GM12878 (cell line): ENCODE measurements around the gene DTNA. TPM values are rescaled to one million over a fixed set of nuclear protein-coding genes. Genes with fewer than 3 reads are reported as not detected.

Experiments
- ATAC-seq: fragments of 200-7000 bp; cut with Tn5 transposase; 3 replicates; pipeline ENCODE4 v1.9.1; 2020; ENCODE audit warnings: mild to moderate bottlenecking, moderate library complexity
- BruUV-seq: library from RNA; stranded (reverse); fragments of 400-500 nt; replicated peaks from 2 replicates; lab custom pipeline; 2021; lab: Mats Ljungman, UMichigan
- CTCF ChIA-PET: fragments of 300-600 bp; sonication (Branson Sonifier 250); formaldehyde crosslinking; extraction: SDS; loops from one replicate; lab custom pipeline; 2021; ENCODE audit warnings: inconsistent platforms; lab: Yijun Ruan, JAX
- POLR2A ChIA-PET: fragments of 350-600 bp; formaldehyde crosslinking; extraction: SDS; loops from one replicate; lab custom pipeline; 2021; ENCODE audit warnings: inconsistent platforms; lab: Charles Lee
- RAD21 ChIA-PET: fragments of 300-600 bp; sonication (Branson Sonifier 250); formaldehyde crosslinking; loops from one replicate; lab custom pipeline; 2023; ENCODE audit warnings: antibody characterized with exemption; ENCODE audit not compliant: unreplicated experiment; lab: Charles Lee
- SMC1A ChIA-PET: fragments of 300-600 bp; sonication (Branson Sonifier 250); formaldehyde crosslinking; loops from one replicate; lab custom pipeline; 2023; ENCODE audit not compliant: unreplicated experiment, uncharacterized antibody; lab: Charles Lee
- DNase-seq: peaks from one replicate; pipeline ENCODE4 v3.0.0-alpha.2; 2011; ENCODE audit warnings: low read depth, low spot score
- FAIRE-seq: peaks from 3 replicates; lab custom pipeline; 2011; peaks lifted over from hg19 to GRCh38; lab: Jason Lieb, UNC
- H2AFZ ChIP-seq: 2 replicates; pipeline ENCODE4 v1.6.0; 2011; ENCODE audit warnings: low read depth, low read length, control low read depth; ENCODE audit not compliant: control insufficient read depth
- H3K27ac ChIP-seq: 2 replicates; pipeline ENCODE4 v1.5.1; 2011; ENCODE audit warnings: control low read depth; ENCODE audit not compliant: control insufficient read depth, insufficient read depth
- H3K27me3 ChIP-seq, 2 experiments: replicated peaks in 1 of 2; 2 replicates each; pipeline versions ENCODE4 v1.6.0 to v1.6.1; 2011; ENCODE audit warnings: low read length in 1 of 2; ENCODE audit not compliant: control insufficient read depth in 2 of 2, insufficient read depth in 2 of 2
- H3K36me3 ChIP-seq, 2 experiments: 2 replicates each; pipeline ENCODE4 v1.5.1; 2011; ENCODE audit warnings: low read length in 1 of 2; ENCODE audit not compliant: control insufficient read depth in 2 of 2, insufficient read depth in 2 of 2
- H3K4me1 ChIP-seq: 2 replicates; pipeline ENCODE4 v1.6.1; 2011; ENCODE audit warnings: mild to moderate bottlenecking, low read length, moderate library complexity, mixed read lengths; ENCODE audit not compliant: control insufficient read depth, insufficient read depth
- H3K4me2 ChIP-seq: 2 replicates; pipeline ENCODE4 v1.6.0; 2011; ENCODE audit warnings: control low read depth; ENCODE audit not compliant: control insufficient read depth, insufficient read depth
- H3K4me3 ChIP-seq: fragments of 200-600 bp; sonication (generic); 2 replicates; pipeline ENCODE4 v1.5.1; 2016
- H3K79me2 ChIP-seq: 2 replicates; pipeline ENCODE4 v1.6.0; 2011; ENCODE audit warnings: low read length; ENCODE audit not compliant: control insufficient read depth, insufficient read depth
- H3K9ac ChIP-seq: 2 replicates; pipeline ENCODE4 v1.8.0; 2011; ENCODE audit warnings: low read length, control low read depth, mixed read lengths; ENCODE audit not compliant: control insufficient read depth, insufficient read depth
- H3K9me3 ChIP-seq: replicated peaks from 3 replicates; pipeline ENCODE4 v1.5.1; 2011; ENCODE audit warnings: mild to moderate bottlenecking, low read length; ENCODE audit not compliant: control insufficient read depth, insufficient read depth
- H4K20me1 ChIP-seq: 2 replicates; pipeline ENCODE4 v1.6.0; 2011; ENCODE audit not compliant: control insufficient read depth, insufficient read depth
- DPF2 ChIP-seq: fragments of 450-650 bp; IDR thresholded peaks from 2 replicates; pipeline ENCODE4 v1.6.1; 2017; ENCODE audit warnings: mild to moderate bottlenecking
- EGR1 ChIP-seq, 2 experiments: IDR thresholded peaks; 1 replicate in 1 of 2; 2 replicates in 1 of 2; pipeline ENCODE4 v1.6.1; 2011 to 2012; ENCODE audit warnings: low read depth in 2 of 2, low read length in 2 of 2, borderline replicate concordance in 1 of 2, mild to moderate bottlenecking in 1 of 2, moderate library complexity in 1 of 2
- IKZF2 ChIP-seq, 2 experiments: fragments of 450-650 bp; IDR thresholded peaks; 2 replicates each; pipeline ENCODE4 v1.6.1; 2017; ENCODE audit warnings: mild to moderate bottlenecking in 2 of 2, moderate library complexity in 2 of 2
- MTA2 ChIP-seq: fragments of 450-650 bp; IDR thresholded peaks from 2 replicates; pipeline ENCODE4 v1.6.1; 2016; ENCODE audit warnings: low read depth, mild to moderate bottlenecking, moderate library complexity
- MYB ChIP-seq: fragments of 150-350 bp; IDR thresholded peaks from 2 replicates; pipeline ENCODE4 v1.6.1; 2014; ENCODE audit warnings: mild to moderate bottlenecking, low read depth, low read length, borderline replicate concordance
- MYC ChIP-seq: IDR thresholded peaks from 2 replicates; pipeline ENCODE4 v1.6.1; 2011; ENCODE audit warnings: mild to moderate bottlenecking, low read length, moderate library complexity, inconsistent platforms; ENCODE audit not compliant: insufficient read depth, insufficient replicate concordance, insufficient read length, severe bottlenecking
- NFXL1 ChIP-seq: fragments of 450-650 bp; IDR thresholded peaks from 2 replicates; pipeline ENCODE4 v1.6.1; 2017; ENCODE audit warnings: antibody characterized with exemption, mild to moderate bottlenecking, borderline replicate concordance
- NFYA ChIP-seq: IDR thresholded peaks from 2 replicates; pipeline ENCODE4 v1.6.1; 2011; ENCODE audit warnings: low read depth, mild to moderate bottlenecking, low read length, improper control_type of control experiment, borderline replicate concordance
- PAX8 ChIP-seq: fragments of 450-650 bp; IDR thresholded peaks from 2 replicates; pipeline ENCODE4 v1.6.1; 2017; ENCODE audit warnings: mild to moderate bottlenecking, moderate library complexity
- POLR2AphosphoS2 ChIP-seq: IDR thresholded peaks from 2 replicates; pipeline ENCODE4 v1.6.1; 2011; ENCODE audit warnings: low read depth, mild to moderate bottlenecking, low read length, improper control_type of control experiment, moderate library complexity
- RFX5 ChIP-seq: IDR thresholded peaks from 2 replicates; pipeline ENCODE4 v1.6.1; 2011; ENCODE audit warnings: low read depth, low read length, improper control_type of control experiment
- RUNX3 ChIP-seq: IDR thresholded peaks from 2 replicates; pipeline ENCODE4 v1.6.1; 2012; ENCODE audit warnings: low read length, inconsistent platforms
- SMAD5 ChIP-seq: IDR thresholded peaks from 2 replicates; pipeline ENCODE4 v1.6.1; 2016; ENCODE audit warnings: antibody characterized with exemption, low read depth
- SMC3 ChIP-seq: IDR thresholded peaks from 2 replicates; pipeline ENCODE4 v1.6.1; 2011; ENCODE audit warnings: low read length, improper control_type of control experiment, borderline replicate concordance
- SRF ChIP-seq, 2 experiments: IDR thresholded peaks; 2 replicates each; pipeline ENCODE4 v1.6.1; 2011; ENCODE audit warnings: low read depth in 2 of 2, low read length in 2 of 2, mild to moderate bottlenecking in 1 of 2, moderate library complexity in 1 of 2
- TAF1 ChIP-seq: IDR thresholded peaks from 2 replicates; pipeline ENCODE4 v1.6.1; 2011; ENCODE audit warnings: mild to moderate bottlenecking, low read depth, low read length, borderline replicate concordance
- TBL1XR1 ChIP-seq: IDR thresholded peaks from 2 replicates; pipeline ENCODE4 v1.6.1; 2012; ENCODE audit warnings: low read depth, low read length, improper control_type of control experiment
- TCF12 ChIP-seq: IDR thresholded peaks from 2 replicates; pipeline ENCODE4 v1.6.1; 2011; ENCODE audit warnings: low read depth, mild to moderate bottlenecking, low read length
- TCF3 ChIP-seq: IDR thresholded peaks from 2 replicates; pipeline ENCODE4 v1.6.1; 2012; ENCODE audit warnings: low read depth, mild to moderate bottlenecking, low read length, borderline replicate concordance; ENCODE audit not compliant: insufficient read depth
- TCF7 ChIP-seq: IDR thresholded peaks from 2 replicates; pipeline ENCODE4 v1.6.1; 2014; ENCODE audit warnings: antibody characterized with exemption, borderline replicate concordance
- ZSCAN29 ChIP-seq: fragments of 450-650 bp; IDR thresholded peaks from 2 replicates; pipeline ENCODE4 v1.6.1; 2017; ENCODE audit warnings: mild to moderate bottlenecking, moderate library complexity
- WGBS: methylation state at CpG from one replicate; pipeline ENCODE4 v1.1.6; 2016; ENCODE audit warnings: low lambda C conversion rate; ENCODE audit not compliant: insufficient replicate concordance, insufficient coverage; ENCODE audit errors: missing lambda C conversion rate; 5-methylcytosine and 5-hydroxymethylcytosine counted together
- in situ Hi-C: fragments of 300-500 bp; cut with MboI; formaldehyde crosslinking; loops from 9 replicates; pipeline ENCODE4 v1.14.3; 2018; ENCODE audit warnings: mixed read lengths
- intact Hi-C: fragments of 100-400 bp; cut with micrococcal nuclease; formaldehyde crosslinking; loops from one replicate; pipeline ENCODE4 v1.14.2; 2022; ENCODE audit not compliant: unreplicated experiment
- polyA plus RNA-seq, 11 experiments: library from polyadenylated mRNA; depleted of rRNA in 4 of 11; unstranded in 6 of 11; stranded (reverse) in 5 of 11; fragments of >200 nt; fragmentation: Nextera tagmentation in 4 of 11; fragmentation: Illumina TruSeq in 1 of 11; extraction: Ambion mirVana in 4 of 11; extraction: Trizol in 1 of 11; gene quantifications; 1 replicate in 1 of 11; 2 replicates in 10 of 11; pipeline versions ENCODE4 v1.2.1 to v1.2.3, GENCODE V29; 2011 to 2016; ENCODE audit warnings: inconsistent platforms in 2 of 11, missing spikeins in 2 of 11, low read depth in 1 of 11
- total RNA-seq, 4 experiments: library from RNA; depleted of rRNA in 3 of 4; stranded (reverse); fragments of >200 nt in 3 of 4; fragmentation: Illumina TruSeq in 1 of 4; extraction: Trizol in 1 of 4; gene quantifications; 2 replicates each; pipeline versions ENCODE4 v1.2.1 to v1.2.3, GENCODE V29; 2013 to 2021
- TF ChIP-seq, protein P1 (sequence below): IDR thresholded peaks from 2 replicates; pipeline ENCODE4 v1.6.1; 2011; ENCODE audit warnings: borderline replicate concordance, low read depth, mild to moderate bottlenecking, moderate library complexity, low read length; ENCODE audit not compliant: insufficient read depth, poor library complexity, severe bottlenecking
- TF ChIP-seq, protein P2 (sequence below): IDR thresholded peaks from 2 replicates; pipeline ENCODE4 v1.6.1; 2011; ENCODE audit warnings: low read depth, low read length, improper control_type of control experiment, borderline replicate concordance

DTNA gene
- total and polyA plus RNA-seq, 10 of the 15 experiments (the other 5 are each of a cell fraction or from before 2014, with no cell fraction given), result 0.26 to 8.6 (median 0.53) TPM

DNA sequence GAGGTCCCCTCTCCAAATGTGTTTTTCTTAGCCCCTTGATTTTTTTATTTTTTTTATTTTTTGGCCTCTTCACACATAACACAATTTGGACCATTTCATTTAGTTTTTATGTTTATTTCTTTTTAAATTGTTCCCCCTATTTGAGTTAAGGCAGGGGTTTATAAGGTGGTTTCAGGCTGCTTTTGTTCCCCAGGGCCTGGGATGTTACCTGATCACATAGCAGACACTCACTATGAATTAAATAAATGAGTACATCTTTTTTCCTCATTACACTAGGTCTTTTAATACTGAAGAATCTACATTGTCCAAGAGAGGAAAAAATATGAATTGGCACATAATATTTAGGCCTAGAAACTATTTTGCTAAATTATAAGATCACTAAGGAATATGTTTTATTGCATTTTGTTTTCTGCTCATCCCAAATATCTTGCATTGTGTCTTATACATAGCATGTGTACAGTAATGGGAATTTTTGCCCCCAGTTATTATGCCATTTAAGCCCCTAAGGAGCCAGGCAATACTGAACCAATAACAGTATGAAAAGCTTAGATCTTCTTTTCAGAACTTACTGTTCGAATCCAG lies 218.7 kb downstream of the DTNA start (continued):
- TF ChIP-seq TCF3 (no peak), RFX5 (no peak), SRF (IDR thresholded peaks at IDR 0.05; ENCODE audit: low read depth in 2 of 2, low read length in 2 of 2) (no peak), MTA2 (no peak), TAF1 (no peak), PAX8 (no peak)
- TF ChIP-seq, protein P1, sequence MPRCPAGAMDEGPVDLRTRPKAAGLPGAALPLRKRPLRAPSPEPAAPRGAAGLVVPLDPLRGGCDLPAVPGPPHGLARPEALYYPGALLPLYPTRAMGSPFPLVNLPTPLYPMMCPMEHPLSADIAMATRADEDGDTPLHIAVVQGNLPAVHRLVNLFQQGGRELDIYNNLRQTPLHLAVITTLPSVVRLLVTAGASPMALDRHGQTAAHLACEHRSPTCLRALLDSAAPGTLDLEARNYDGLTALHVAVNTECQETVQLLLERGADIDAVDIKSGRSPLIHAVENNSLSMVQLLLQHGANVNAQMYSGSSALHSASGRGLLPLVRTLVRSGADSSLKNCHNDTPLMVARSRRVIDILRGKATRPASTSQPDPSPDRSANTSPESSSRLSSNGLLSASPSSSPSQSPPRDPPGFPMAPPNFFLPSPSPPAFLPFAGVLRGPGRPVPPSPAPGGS, result no peak

GRCh38 chr18:34929336-34929780 lies 219.3 kb downstream of the DTNA start:
- H3K4me2 ChIP-seq, result no peak overlapping the region
- whole genome bisulfite sequencing, result 49% methylated on average over 2 of the region's 2 CpGs
- H3K27ac ChIP-seq, result no peak overlapping the region
- ChIA-PET CTCF (no interaction called here), SMC1A (interaction anchor here (1.1 kb wide), 1 partner anchor 9 kb away, joined by 4 read pairs; no protein-coding TSS in a partner anchor), RAD21 (no interaction called here), POLR2A (no interaction called here)
- H3K36me3 ChIP-seq, result no peaks in the 10 kb centered on the region
- FAIRE-seq (no peak), DNase-seq (no peak), ATAC-seq (no peak)
- H3K9me3 ChIP-seq, result no peaks in the 10 kb centered on the region
- no peak overlapping the region for H3K9ac ChIP-seq
- no peaks in the 10 kb centered on the region for H3K79me2 ChIP-seq
- H3K4me1 ChIP-seq, result no peaks in the 10 kb centered on the region
- intact Hi-C loops, result no loop called here
- in situ Hi-C loops, result no loop called here
- H3K4me3 ChIP-seq, result no peak overlapping the region
- H4K20me1 ChIP-seq, result no peaks in the 10 kb centered on the region
- no peaks in the 10 kb centered on the region for H3K27me3 ChIP-seq
- no TSS peak for BruUV-seq
- H2AFZ ChIP-seq, result no peak overlapping the region
- TF ChIP-seq POLR2AphosphoS2 (no peak), NFYA (no peak), TBL1XR1 (no peak), DPF2 (no peak), IKZF2 (IDR thresholded peaks at IDR 0.05) (no peak), ZSCAN29 (no peak), MYC (no peak), NFXL1 (no peak), EGR1 (IDR thresholded peaks at IDR 0.05; ENCODE audit: borderline replicate concordance in 1 of 2, low read depth in 2 of 2, low read length in 2 of 2) (no peak), MYB (no peak), TCF12 (no peak), TCF7 (no peak), SMC3 (no peak), SMAD5 (no peak), RUNX3 (no peak)
- TF ChIP-seq, protein P2, sequence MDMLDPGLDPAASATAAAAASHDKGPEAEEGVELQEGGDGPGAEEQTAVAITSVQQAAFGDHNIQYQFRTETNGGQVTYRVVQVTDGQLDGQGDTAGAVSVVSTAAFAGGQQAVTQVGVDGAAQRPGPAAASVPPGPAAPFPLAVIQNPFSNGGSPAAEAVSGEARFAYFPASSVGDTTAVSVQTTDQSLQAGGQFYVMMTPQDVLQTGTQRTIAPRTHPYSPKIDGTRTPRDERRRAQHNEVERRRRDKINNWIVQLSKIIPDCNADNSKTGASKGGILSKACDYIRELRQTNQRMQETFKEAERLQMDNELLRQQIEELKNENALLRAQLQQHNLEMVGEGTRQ, result no peak
